Prostate gland (tissue), 2 donors: Measurements from ENCODE around the gene SGCA. TPM values are rescaled to one million over a fixed set of nuclear protein-coding genes. Genes with fewer than 3 reads are reported as not detected.

Source experiments
- DNase-seq: peaks from one replicate; pipeline ENCODE4 v3.0.0-alpha.2; 2019; ENCODE audit warnings: low spot score
- H3K27ac ChIP-seq, 2 donors: fragments of 200-600 bp; sonication (generic); 2 replicates each; pipeline ENCODE4 v1.5.1; 2017 to 2019
- H3K27me3 ChIP-seq: fragments of 200-600 bp; sonication (generic); replicated peaks from 2 replicates; pipeline ENCODE4 v1.5.1; 2019; ENCODE audit not compliant: insufficient read depth
- H3K36me3 ChIP-seq, 2 donors: fragments of 200-600 bp; sonication (generic); 1 replicate in 1 of 2; 2 replicates in 1 of 2; pipeline versions ENCODE4 v1.5.1 to v1.8.1; 2017 to 2019
- H3K4me1 ChIP-seq: fragments of 200-600 bp; sonication (generic); replicated peaks from 2 replicates; pipeline ENCODE4 v1.5.1; 2019
- H3K4me3 ChIP-seq, 2 donors: fragments of 200-600 bp; sonication (generic); 2 replicates each; pipeline ENCODE4 v1.5.1; 2017 to 2019
- H3K9me3 ChIP-seq: fragments of 200-600 bp; sonication (generic); 2 replicates; pipeline ENCODE4 v1.5.1; 2017
- POLR2A ChIP-seq: fragments of 450-650 bp; IDR thresholded peaks from one replicate; pipeline ENCODE4 v1.6.1; 2016; ENCODE audit warnings: antibody characterized with exemption, mild to moderate bottlenecking
- POLR2AphosphoS5 ChIP-seq: sonication (generic); formaldehyde crosslinking; IDR thresholded peaks from one replicate; pipeline ENCODE4 v1.6.1; 2017; ENCODE audit warnings: antibody characterized with exemption
- WGBS: methylation state at CpG from one replicate; pipeline ENCODE4 v1.1.5; 2018; 5-methylcytosine and 5-hydroxymethylcytosine counted together
- intact Hi-C: fragments of 100-400 bp; cut with DNase I; formaldehyde crosslinking; loops from one replicate; pipeline ENCODE4 v1.14.2; 2022
- total RNA-seq, 2 donors: library from RNA; depleted of rRNA; stranded (reverse); fragments of >200 nt; gene quantifications; one replicate each; pipeline ENCODE4 v1.1.0, GENCODE V29; 2016
- TF ChIP-seq, protein P1 (sequence below), 4 experiments: fragments of 200-600 bp in 2 of 4; fragments of 450-650 bp in 2 of 4; sonication (generic) in 2 of 4; IDR thresholded peaks; 1 replicate in 3 of 4; 2 replicates in 1 of 4; pipeline ENCODE4 v1.5.1; 2016 to 2019; ENCODE audit warnings: antibody characterized with exemption in 4 of 4, mild to moderate bottlenecking in 2 of 4, moderate library complexity in 2 of 4

The SGCA gene
- total RNA-seq, 2 donors from 2014 or later, result 13.9 to 19.4 TPM

GRCh38 chr17:50165466-50165865 lies 339 bp upstream of the SGCA start:
- intact Hi-C loops, result no loop called here
- Histone ChIP-seq H3K27ac (peak overlapping the region; percentile 46 to 57), H3K27me3 (no peaks in the 10 kb centered on the region), H3K4me3 (no peak overlapping the region), H3K4me1 (no peaks in the 10 kb centered on the region), H3K9me3 (no peaks in the 10 kb centered on the region), H3K36me3 (no peaks in the 10 kb centered on the region)
- WGBS, result 74% methylated on average over 3 of the region's 3 CpGs
- TF ChIP-seq, protein P1, sequence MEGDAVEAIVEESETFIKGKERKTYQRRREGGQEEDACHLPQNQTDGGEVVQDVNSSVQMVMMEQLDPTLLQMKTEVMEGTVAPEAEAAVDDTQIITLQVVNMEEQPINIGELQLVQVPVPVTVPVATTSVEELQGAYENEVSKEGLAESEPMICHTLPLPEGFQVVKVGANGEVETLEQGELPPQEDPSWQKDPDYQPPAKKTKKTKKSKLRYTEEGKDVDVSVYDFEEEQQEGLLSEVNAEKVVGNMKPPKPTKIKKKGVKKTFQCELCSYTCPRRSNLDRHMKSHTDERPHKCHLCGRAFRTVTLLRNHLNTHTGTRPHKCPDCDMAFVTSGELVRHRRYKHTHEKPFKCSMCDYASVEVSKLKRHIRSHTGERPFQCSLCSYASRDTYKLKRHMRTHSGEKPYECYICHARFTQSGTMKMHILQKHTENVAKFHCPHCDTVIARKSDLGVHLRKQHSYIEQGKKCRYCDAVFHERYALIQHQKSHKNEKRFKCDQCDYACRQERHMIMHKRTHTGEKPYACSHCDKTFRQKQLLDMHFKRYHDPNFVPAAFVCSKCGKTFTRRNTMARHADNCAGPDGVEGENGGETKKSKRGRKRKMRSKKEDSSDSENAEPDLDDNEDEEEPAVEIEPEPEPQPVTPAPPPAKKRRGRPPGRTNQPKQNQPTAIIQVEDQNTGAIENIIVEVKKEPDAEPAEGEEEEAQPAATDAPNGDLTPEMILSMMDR (IDR thresholded peaks at IDR 0.05), result no peak
- DNase-seq, result no peak

- WGBS, result 77% methylated on average over 7 of the region's 7 CpGs
- no peak for DNase-seq
- Histone ChIP-seq H3K27me3 (no peaks in the 10 kb centered on the region), H3K36me3 (no peaks in the 10 kb centered on the region), H3K4me1 (no peaks in the 10 kb centered on the region), H3K27ac (peak overlapping the region; percentile 46 to 57), H3K4me3 (peak overlapping the region in 1 of 2 donors; percentile 3), H3K9me3 (no peaks in the 10 kb centered on the region)
- TF ChIP-seq, protein P1 (IDR thresholded peaks at IDR 0.05), result no peak
- TF ChIP-seq POLR2A (no peak), POLR2AphosphoS5 (no peak)
- intact Hi-C loops, result loop anchor here (2.0 kb wide), 1 partner anchor 32 kb away; no protein-coding TSS in a partner anchor
Measured at GRCh38 chr17:50166518-50167181, 845 bp downstream of the SGCA start.

GRCh38 chr17:50167371-50167770 lies 1.6 kb downstream of the SGCA start:
- no peak for DNase-seq
- H3K27ac ChIP-seq, result no peak overlapping the region
- WGBS, result 87% methylated on average over 19 of the region's 19 CpGs

DNA sequence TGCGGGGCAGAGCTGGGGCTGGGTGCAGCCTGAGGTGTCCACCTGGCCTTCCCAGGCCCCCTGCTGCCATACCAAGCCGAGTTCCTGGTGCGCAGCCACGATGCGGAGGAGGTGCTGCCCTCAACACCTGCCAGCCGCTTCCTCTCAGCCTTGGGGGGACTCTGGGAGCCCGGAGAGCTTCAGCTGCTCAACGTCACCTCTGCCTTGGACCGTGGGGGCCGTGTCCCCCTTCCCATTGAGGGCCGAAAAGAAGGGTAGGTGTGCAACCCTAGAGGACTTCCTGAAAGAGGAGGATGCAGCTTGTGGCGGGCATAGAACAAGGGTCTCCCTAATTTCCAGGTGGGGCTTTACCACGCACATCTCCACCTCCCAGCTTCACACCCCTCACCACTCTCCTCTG lies 2.5 kb downstream of the SGCA start:
- no peaks in the 10 kb centered on the region for H3K4me1 ChIP-seq

More at GRCh38 chr17:50167371-50167770, 1.6 kb downstream of the SGCA start:
- no peaks in the 10 kb centered on the region for H3K27me3 ChIP-seq
- no peaks in the 10 kb centered on the region for H3K9me3 ChIP-seq
- no peak overlapping the region for H3K4me3 ChIP-seq
- no peaks in the 10 kb centered on the region for H3K4me1 ChIP-seq
- intact Hi-C loops, result loop anchor here (2.0 kb wide), 1 partner anchor 31 kb away; no protein-coding TSS in a partner anchor
- TF ChIP-seq POLR2A, result no peak
- TF ChIP-seq, protein P1 (IDR thresholded peaks at IDR 0.05), result no peak
- TF ChIP-seq POLR2AphosphoS5, result no peak
- H3K36me3 ChIP-seq, result no peaks in the 10 kb centered on the region

More for the DNA sequence above, 2.5 kb downstream of the SGCA start:
- no peaks in the 10 kb centered on the region for H3K9me3 ChIP-seq
- no peaks in the 10 kb centered on the region for H3K27me3 ChIP-seq
- no peak for DNase-seq
- intact Hi-C loops, result no loop called here
- TF ChIP-seq POLR2A (no peak), POLR2AphosphoS5 (no peak)
- TF ChIP-seq, protein P1 (IDR thresholded peaks at IDR 0.05), result no peak
- no peak overlapping the region for H3K4me3 ChIP-seq
- H3K36me3 ChIP-seq, result no peaks in the 10 kb centered on the region
- WGBS, result 85% methylated on average over 13 of the region's 13 CpGs
- no peak overlapping the region for H3K27ac ChIP-seq
